Activated T-helper 9 cell treated with anti-CD3 and anti-CD28 coated beads, Interleukin-2, amount 50 U/mL, for 16 hours (primary cell): ENCODE measurements around the gene TMEM204.
"Not testable (repeated sequence)": the region's sequence is repeated elsewhere in the genome, so short reads cannot be mapped to it uniquely, and the experiment has no call there.

Source experiments
- DNase-seq: peaks from one replicate; pipeline ENCODE4 v3.0.0-alpha.2; 2020; ENCODE audit warnings: low read depth

TMEM204 gene

DNA sequence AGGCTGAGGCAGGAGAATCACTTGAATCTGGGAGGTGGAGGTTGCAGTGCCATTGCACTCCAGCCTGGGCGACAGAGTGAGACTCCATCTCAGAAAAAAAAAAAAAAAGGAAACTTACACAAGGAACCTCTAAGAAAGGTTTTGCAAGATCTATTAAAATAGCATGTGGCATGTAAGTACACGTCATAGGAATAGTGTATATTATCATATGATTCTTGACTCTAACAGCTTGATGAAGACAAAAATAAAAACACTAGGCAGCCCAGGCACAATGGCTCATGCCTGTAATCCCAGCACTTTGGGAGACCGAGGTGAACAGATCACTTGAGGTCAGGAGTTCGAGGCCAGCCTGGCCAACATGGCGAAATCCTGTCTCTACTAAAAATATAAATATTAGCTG lies 62.0 kb downstream of the TMEM204 start:
- DNase-seq, result not testable (repeated sequence)

DNA sequence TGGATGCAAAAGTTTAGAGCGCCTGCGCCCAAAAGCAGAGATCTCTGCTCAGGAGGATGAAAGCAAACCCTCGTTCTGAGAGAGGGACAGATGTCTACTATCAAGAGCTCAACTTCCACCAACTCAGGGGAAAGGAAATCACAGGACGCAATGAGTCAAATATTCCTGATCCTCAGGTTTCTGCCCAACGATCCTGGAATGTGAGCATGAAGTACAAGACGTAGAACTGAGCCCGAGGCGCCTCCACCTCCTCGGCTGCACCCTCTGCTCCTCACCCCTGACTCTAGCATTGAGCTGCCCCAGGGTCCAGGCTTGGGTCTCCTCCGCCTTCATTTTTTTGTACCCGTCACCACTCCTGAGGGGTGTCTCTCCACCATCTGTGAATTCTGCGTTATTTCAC lies 63.0 kb downstream of the TMEM204 start:
- no peak for DNase-seq

DNA sequence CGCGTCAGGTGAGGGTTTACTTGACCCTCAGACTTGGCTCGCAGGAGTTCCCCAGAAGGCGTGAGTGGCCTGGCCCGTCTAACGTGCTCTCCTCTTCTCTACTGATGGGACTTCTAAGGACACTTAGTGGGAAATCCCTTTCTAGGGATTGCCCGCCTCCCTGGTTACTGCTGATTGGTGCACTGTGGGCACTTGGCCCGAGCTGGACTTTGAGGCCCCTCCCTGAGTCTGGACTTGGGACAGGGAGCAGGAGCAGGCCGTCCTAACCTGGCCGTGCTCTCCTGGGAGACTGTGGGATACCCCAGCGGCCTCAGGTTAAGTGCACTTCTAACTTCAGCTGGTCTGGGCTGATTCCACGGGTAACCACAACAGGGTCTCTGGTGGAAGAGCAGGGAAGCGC lies 63.7 kb downstream of the TMEM204 start:
- no peak for DNase-seq

- DNase-seq, result no peak
Measured at GRCh38 chr16:1601031-1601430, 67.6 kb downstream of the TMEM204 start.

GRCh38 chr16:1601489-1601888 lies 68.0 kb downstream of the TMEM204 start:
- no peak for DNase-seq

- no peak for DNase-seq
Measured at GRCh38 chr16:1602285-1602684, 68.8 kb downstream of the TMEM204 start.
